Osteoblast (primary cell): ENCODE data around the gene OR2D2. TPM values are rescaled to one million over a fixed set of nuclear protein-coding genes. Genes with fewer than 3 reads are reported as not detected.
"Not testable (repeated sequence)": the region's sequence is repeated elsewhere in the genome, so short reads cannot be mapped to it uniquely, and the experiment has no call there.

Experiments
- DNase-seq: peaks from one replicate; pipeline ENCODE4 v3.0.0; 2011; ENCODE audit warnings: low spot score, mixed read lengths; ENCODE audit not compliant: insufficient read length; ENCODE audit errors: missing footprints
- H2AFZ ChIP-seq: 2 replicates; pipeline ENCODE4 v1.6.0; 2011; ENCODE audit warnings: mild to moderate bottlenecking, low read length
- H3K27ac ChIP-seq: 2 replicates; pipeline ENCODE4 v1.5.1; 2011; ENCODE audit warnings: mild to moderate bottlenecking, low read depth, low read length, moderate library complexity
- H3K27me3 ChIP-seq: 2 replicates; pipeline ENCODE4 v1.6.0; 2012; ENCODE audit warnings: mild to moderate bottlenecking, control low read depth, inconsistent platforms, low read length, moderate library complexity; ENCODE audit not compliant: insufficient read depth
- H3K36me3 ChIP-seq: 2 replicates; pipeline ENCODE4 v1.5.1; 2011; ENCODE audit warnings: mild to moderate bottlenecking, low read length, control low read depth, moderate library complexity; ENCODE audit not compliant: insufficient read depth
- H3K4me1 ChIP-seq: 2 replicates; pipeline ENCODE4 v1.5.1; 2011; ENCODE audit warnings: mild to moderate bottlenecking, low read length, control low read depth, moderate library complexity; ENCODE audit not compliant: insufficient read depth
- H3K4me2 ChIP-seq: 2 replicates; pipeline ENCODE4 v1.6.0; 2011; ENCODE audit warnings: mild to moderate bottlenecking, low read length; ENCODE audit not compliant: insufficient read depth
- H3K4me3 ChIP-seq: fragments of 200-600 bp; sonication (generic); 3 replicates; pipeline ENCODE4 v1.5.1; 2012; ENCODE audit warnings: mild to moderate bottlenecking, low read length, inconsistent platforms; ENCODE audit not compliant: insufficient read depth
- H3K79me2 ChIP-seq: 2 replicates; pipeline ENCODE4 v1.6.0; 2012; ENCODE audit warnings: mild to moderate bottlenecking, low read length, control low read depth, inconsistent platforms; ENCODE audit not compliant: insufficient read depth
- H3K9me3 ChIP-seq: 2 replicates; pipeline ENCODE4 v1.5.1; 2011; ENCODE audit warnings: low read depth, low read length, control low read depth
- H4K20me1 ChIP-seq: 2 replicates; pipeline ENCODE4 v1.6.0; 2012; ENCODE audit warnings: mild to moderate bottlenecking, low read length, control low read depth; ENCODE audit not compliant: insufficient read depth
- total RNA-seq: library from RNA; depleted of rRNA; stranded (reverse); fragments of >200 nt; gene quantifications from 2 replicates; pipeline ENCODE4 v1.2.3, GENCODE V29; 2012
- TF ChIP-seq, protein P1 (sequence below): IDR thresholded peaks from 2 replicates; pipeline ENCODE4 v1.5.1; 2011; ENCODE audit warnings: mild to moderate bottlenecking, low read depth, low read length, moderate library complexity; ENCODE audit errors: extremely low read depth

The OR2D2 gene
- total RNA-seq, 1 donor: 0.36 TPM

DNA sequence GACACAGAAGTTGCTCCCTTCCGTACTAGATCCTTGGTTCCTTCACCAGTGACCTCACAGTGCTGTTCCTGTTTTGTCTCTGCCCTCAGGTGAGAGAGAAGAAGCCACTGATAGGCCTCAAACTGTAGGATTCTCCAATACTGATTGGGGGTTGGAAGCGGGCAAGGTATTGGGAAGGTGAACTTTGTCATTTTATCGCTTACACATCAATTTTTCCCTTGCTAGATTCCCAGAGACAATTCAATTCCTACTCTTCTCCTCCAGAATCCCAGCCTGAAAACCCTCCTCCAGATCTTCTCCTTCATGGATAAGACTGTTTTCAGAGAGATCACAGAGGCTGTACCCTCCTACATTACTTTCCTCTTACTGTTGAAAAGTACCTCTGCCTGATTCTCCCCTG is 19.1 kb upstream of the OR2D2 start:
- no peak overlapping the region for H2AFZ ChIP-seq
- TF ChIP-seq, protein P1, sequence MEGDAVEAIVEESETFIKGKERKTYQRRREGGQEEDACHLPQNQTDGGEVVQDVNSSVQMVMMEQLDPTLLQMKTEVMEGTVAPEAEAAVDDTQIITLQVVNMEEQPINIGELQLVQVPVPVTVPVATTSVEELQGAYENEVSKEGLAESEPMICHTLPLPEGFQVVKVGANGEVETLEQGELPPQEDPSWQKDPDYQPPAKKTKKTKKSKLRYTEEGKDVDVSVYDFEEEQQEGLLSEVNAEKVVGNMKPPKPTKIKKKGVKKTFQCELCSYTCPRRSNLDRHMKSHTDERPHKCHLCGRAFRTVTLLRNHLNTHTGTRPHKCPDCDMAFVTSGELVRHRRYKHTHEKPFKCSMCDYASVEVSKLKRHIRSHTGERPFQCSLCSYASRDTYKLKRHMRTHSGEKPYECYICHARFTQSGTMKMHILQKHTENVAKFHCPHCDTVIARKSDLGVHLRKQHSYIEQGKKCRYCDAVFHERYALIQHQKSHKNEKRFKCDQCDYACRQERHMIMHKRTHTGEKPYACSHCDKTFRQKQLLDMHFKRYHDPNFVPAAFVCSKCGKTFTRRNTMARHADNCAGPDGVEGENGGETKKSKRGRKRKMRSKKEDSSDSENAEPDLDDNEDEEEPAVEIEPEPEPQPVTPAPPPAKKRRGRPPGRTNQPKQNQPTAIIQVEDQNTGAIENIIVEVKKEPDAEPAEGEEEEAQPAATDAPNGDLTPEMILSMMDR: no peak
- H3K27ac ChIP-seq: no peak overlapping the region

DNA sequence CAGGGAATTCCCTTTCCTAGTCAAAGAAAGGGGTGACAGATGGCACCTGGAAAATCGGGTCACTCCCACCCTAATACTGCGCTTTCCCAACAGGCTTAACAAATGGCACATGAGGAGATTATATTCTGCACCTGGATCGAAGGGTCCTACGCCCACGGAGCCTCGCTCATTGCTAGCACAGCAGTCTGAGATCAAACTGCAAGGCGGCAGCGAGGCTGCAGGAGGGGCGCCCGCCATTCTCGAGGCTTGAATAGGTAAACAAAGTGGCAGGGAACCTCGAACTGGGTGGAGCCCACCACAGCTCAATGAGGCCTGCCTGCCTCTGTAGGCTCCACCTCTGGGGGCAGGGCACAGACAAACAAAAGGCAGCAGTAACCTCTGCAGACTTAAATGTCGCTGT is 12.5 kb upstream of the OR2D2 start:
- H3K4me3 ChIP-seq, H3K4me1 ChIP-seq, H3K4me2 ChIP-seq, H2AFZ ChIP-seq, H3K9me3 ChIP-seq, H3K36me3 ChIP-seq, H3K79me2 ChIP-seq, H3K27ac ChIP-seq, DNase-seq, H3K27me3 ChIP-seq, H4K20me1 ChIP-seq: not testable (repeated sequence)

More for the DNA sequence above, 19.1 kb upstream of the OR2D2 start:
- Histone ChIP-seq H3K79me2 (no peaks in the 10 kb centered on the region), H3K4me2 (no peak overlapping the region), H3K9me3 (no peaks in the 10 kb centered on the region), H3K36me3 (no peaks in the 10 kb centered on the region), H3K4me3 (no peak overlapping the region), H3K27me3 (no peaks in the 10 kb centered on the region), H3K4me1 (no peaks in the 10 kb centered on the region), H4K20me1 (no peaks in the 10 kb centered on the region)
- DNase-seq: no peak

DNA sequence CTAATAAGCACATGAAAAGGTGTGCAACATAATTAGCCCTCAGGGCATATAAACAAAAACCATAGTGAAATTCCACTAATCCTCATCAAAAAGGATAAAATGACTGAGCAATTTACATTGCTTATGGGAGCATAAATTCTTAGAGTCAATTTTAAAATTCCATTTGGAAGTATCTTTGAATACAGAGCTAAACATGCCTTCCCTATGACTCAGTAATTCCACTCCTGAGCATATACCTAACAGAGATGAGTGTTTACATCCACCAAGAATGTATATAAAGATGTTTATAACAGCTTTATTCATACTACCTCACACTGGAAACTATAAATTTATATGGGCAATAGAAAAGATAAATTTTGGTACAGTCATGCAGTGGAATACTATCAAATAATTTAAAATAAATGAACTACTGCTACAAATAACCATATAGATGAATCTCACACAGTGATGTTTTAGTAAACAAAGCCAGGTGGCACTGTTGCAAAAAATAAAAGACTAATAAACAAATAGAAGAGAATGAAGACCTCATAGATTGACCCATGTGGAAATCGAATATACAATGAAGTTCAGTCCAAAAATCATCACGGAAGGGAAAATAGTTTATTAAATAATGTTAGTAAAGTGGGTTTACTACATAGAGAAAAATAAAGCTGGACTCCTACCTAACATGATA is 8.2 kb upstream of the OR2D2 start:
- H3K4me2 ChIP-seq: no peak overlapping the region
- H3K4me3 ChIP-seq: no peak overlapping the region
- H3K79me2 ChIP-seq: no peaks in the 10 kb centered on the region
- H3K9me3 ChIP-seq: no peaks in the 10 kb centered on the region
- no peak for DNase-seq
- no peak overlapping the region for H3K27ac ChIP-seq
- no peaks in the 10 kb centered on the region for H3K27me3 ChIP-seq
- no peaks in the 10 kb centered on the region for H4K20me1 ChIP-seq
- H3K36me3 ChIP-seq: no peaks in the 10 kb centered on the region
- H3K4me1 ChIP-seq: no peaks in the 10 kb centered on the region
- H2AFZ ChIP-seq: no peak overlapping the region
- TF ChIP-seq, protein P1: no peak

DNA sequence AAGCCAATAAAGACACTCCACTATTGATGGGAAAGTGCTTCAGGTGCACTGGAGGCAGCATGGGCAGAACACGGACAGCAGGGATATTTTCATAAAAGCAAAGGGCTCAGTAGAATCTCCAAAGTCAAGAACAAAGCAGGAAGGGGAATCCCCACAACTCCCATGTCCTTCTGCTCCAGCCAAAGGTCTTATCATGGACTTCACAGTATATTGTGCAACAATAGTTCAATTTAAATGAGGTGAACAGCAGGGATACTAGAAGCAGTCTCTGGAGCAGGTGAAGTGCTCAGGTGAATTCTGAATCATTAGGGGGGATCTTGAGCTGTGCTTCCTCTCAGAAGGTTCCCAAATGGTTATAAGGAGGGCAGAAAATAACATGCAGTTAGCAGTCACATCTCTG is 6.6 kb upstream of the OR2D2 start:
- Histone ChIP-seq H4K20me1 (no peaks in the 10 kb centered on the region), H2AFZ (no peak overlapping the region), H3K4me1 (no peaks in the 10 kb centered on the region), H3K4me2 (no peak overlapping the region), H3K27me3 (no peaks in the 10 kb centered on the region), H3K9me3 (no peaks in the 10 kb centered on the region), H3K4me3 (no peak overlapping the region), H3K36me3 (no peaks in the 10 kb centered on the region), H3K79me2 (no peaks in the 10 kb centered on the region), H3K27ac (no peak overlapping the region)
- DNase-seq: no peak
- TF ChIP-seq, protein P1: no peak
